ENCODE results near the gene LYPLAL1. TPM values are rescaled to one million over a fixed set of nuclear protein-coding genes. Genes with fewer than 3 reads are reported as not detected.

The LYPLAL1 gene
- total and polyA plus RNA-seq, 2 of the 8 experiments (the other 6 are each of a cell fraction or from before 2014, with no cell fraction given) = 6.3 to 23.8 TPM

DNA sequence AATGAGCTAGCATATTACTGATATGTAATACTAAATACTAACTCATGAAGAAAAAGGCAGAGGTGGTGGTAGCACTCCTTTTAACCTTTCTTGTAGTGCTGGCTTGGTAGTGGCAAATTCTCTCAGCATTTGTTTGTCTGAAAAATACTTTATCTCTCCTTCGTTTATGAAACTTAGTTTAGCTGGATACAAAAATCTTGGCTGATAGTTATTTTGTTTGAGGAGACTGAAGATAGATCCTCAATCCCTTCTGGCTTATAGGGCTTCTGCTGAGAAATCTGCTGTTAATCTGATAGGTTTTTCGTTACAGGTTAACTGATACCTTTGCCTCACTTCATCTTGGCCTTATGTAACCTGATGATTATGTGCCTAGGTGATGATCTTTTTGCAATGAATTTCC lies 87.8 kb downstream of the LYPLAL1 start:
- Histone ChIP-seq H3K23ac (ENCODE audit: insufficient read length) (no peak overlapping the region), H2AFZ (ENCODE audit: low read length) (no peak overlapping the region), H3K79me1 (ENCODE audit: low read depth, low read length) (no peaks in the 10 kb centered on the region), H4K91ac (replicated peaks; ENCODE audit: insufficient read length, low read length) (no peak overlapping the region), H3K4me2 (ENCODE audit: insufficient read depth in 1 of 2, low read depth in 2 of 2, low read length in 2 of 2) (no peak overlapping the region), H4K20me1 (replicated peaks in 1 of 2; ENCODE audit: control insufficient read depth in 1 of 2, insufficient read depth in 2 of 2, low read length in 2 of 2) (no peaks in the 10 kb centered on the region), H2BK120ac (replicated peaks; ENCODE audit: low read depth, low read length) (no peak overlapping the region), H2BK20ac (ENCODE audit: low read length) (no peak overlapping the region), H2BK5ac (ENCODE audit: low read depth, low read length) (no peak overlapping the region), H2AK5ac (ENCODE audit: low read depth, low read length) (no peak overlapping the region), H4K8ac (ENCODE audit: extremely low read depth, insufficient read depth, low read length) (no peak overlapping the region), H3K36me3 (ENCODE audit: control insufficient read depth in 2 of 4, insufficient read depth in 4 of 4, low read length in 3 of 4) (no peaks in the 10 kb centered on the region), H3K14ac (ENCODE audit: insufficient read length) (no peak overlapping the region), H3K4me3 (ENCODE audit: extremely low read depth in 1 of 4, insufficient read depth in 2 of 4, low read depth in 3 of 4, low read length in 4 of 4) (no peak overlapping the region), H3K27ac (ENCODE audit: low read depth, low read length) (no peak overlapping the region), H2BK15ac (ENCODE audit: low read length) (no peak overlapping the region), H3K9ac (replicated peaks in 1 of 4; ENCODE audit: extremely low read depth in 1 of 4, low read depth in 3 of 4, low read length in 3 of 4) (no peak overlapping the region), H3K18ac (ENCODE audit: extremely low read depth, low read length) (no peak overlapping the region), H2BK12ac (ENCODE audit: low read depth, low read length) (no peak overlapping the region), H3K4ac (replicated peaks; ENCODE audit: insufficient read length, low read depth, low read length) (no peak overlapping the region), H3K56ac (replicated peaks; ENCODE audit: insufficient read length, low read depth, low read length) (no peak overlapping the region), H3K27me3 (replicated peaks in 1 of 4; ENCODE audit: control insufficient read depth in 3 of 4, extremely low read depth in 1 of 4, insufficient read depth in 3 of 4, low read length in 3 of 4) (no peaks in the 10 kb centered on the region), H4K5ac (ENCODE audit: insufficient read length, low read depth, low read length) (no peak overlapping the region), H3K23me2 (ENCODE audit: low read depth, low read length) (no peaks in the 10 kb centered on the region), H3K79me2 (ENCODE audit: control insufficient read depth in 1 of 2, insufficient read depth in 2 of 2, low read length in 2 of 2) (no peaks in the 10 kb centered on the region), H3K4me1 (replicated peaks in 1 of 4; ENCODE audit: control insufficient read depth in 3 of 4, insufficient read depth in 4 of 4, low read length in 3 of 4) (peaks cover 0 to 12% (median 0%) of the 10 kb centered on the region in 4 experiments; a peak in 2 of 7 replicates), H3K9me3 (ENCODE audit: insufficient read depth in 2 of 2, low read depth in 1 of 2, low read length in 1 of 2) (no peaks in the 10 kb centered on the region; a peak in 1 of 4 replicates)
- POLR2A ChIA-PET (ENCODE audit: partially characterized antibody) = no interaction called here
- no peak for FAIRE-seq
- 84% methylated on average over 2 of the region's 2 CpGs; no CpG with 5 or more reads in 1 of the 2 experiments for WGBS, 2 experiments (ENCODE audit: extremely low coverage in 1 of 2, insufficient coverage in 1 of 2, insufficient read length in 1 of 2, insufficient replicate concordance in 2 of 2, low coverage in 1 of 2, low lambda C conversion rate in 2 of 2, missing lambda C conversion rate in 1 of 2)
- CTCF ChIA-PET (ENCODE audit: partially characterized antibody) = no interaction called here
- no peak for DNase-seq (ENCODE audit: low read depth in 1 of 2, low spot score in 2 of 2)
- TF ChIP-seq POLR2A (IDR thresholded peaks at IDR 0.05; ENCODE audit: control extremely low read depth in 1 of 2, low read depth in 2 of 2, low read length in 2 of 2) (no peak), USF2 (IDR thresholded peaks at IDR 0.05; ENCODE audit: low read length) (no peak), SIN3A (conservative IDR thresholded peaks at IDR 0.05 in 1 of 2, IDR thresholded peaks at IDR 0.05 in 1 of 2; ENCODE audit: low read depth in 1 of 2, low read length in 2 of 2) (no peak), KDM5A (IDR thresholded peaks at IDR 0.05; ENCODE audit: low read length) (no peak), EZH2 (IDR thresholded peaks at IDR 0.05; ENCODE audit: low read depth, low read length, severe bottlenecking) (no peak), RNF2 (IDR thresholded peaks at IDR 0.05; ENCODE audit: borderline replicate concordance, low read depth, low read length, missing control alignments, poor library complexity, severe bottlenecking) (no peak), TEAD4 (IDR thresholded peaks at IDR 0.05; ENCODE audit: low read depth, low read length) (no peak), BACH1 (IDR thresholded peaks at IDR 0.05; ENCODE audit: low read length) (no peak), KDM1A (IDR thresholded peaks at IDR 0.05; ENCODE audit: borderline replicate concordance, low read length) (no peak)

All from H1 (cell line).